GM21576 (cell line): ENCODE results near the gene DTNA.

Experiments
- ATAC-seq: cut with Tn5 transposase; IDR thresholded peaks from one replicate; pipeline ENCODE4 v1.9.1; 2021; ENCODE audit warnings: mild to moderate bottlenecking, moderate library complexity; ENCODE audit not compliant: unreplicated experiment

The DTNA gene

DNA sequence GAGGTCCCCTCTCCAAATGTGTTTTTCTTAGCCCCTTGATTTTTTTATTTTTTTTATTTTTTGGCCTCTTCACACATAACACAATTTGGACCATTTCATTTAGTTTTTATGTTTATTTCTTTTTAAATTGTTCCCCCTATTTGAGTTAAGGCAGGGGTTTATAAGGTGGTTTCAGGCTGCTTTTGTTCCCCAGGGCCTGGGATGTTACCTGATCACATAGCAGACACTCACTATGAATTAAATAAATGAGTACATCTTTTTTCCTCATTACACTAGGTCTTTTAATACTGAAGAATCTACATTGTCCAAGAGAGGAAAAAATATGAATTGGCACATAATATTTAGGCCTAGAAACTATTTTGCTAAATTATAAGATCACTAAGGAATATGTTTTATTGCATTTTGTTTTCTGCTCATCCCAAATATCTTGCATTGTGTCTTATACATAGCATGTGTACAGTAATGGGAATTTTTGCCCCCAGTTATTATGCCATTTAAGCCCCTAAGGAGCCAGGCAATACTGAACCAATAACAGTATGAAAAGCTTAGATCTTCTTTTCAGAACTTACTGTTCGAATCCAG lies 218.7 kb downstream of the DTNA start:
- ATAC-seq = no peak

DNA sequence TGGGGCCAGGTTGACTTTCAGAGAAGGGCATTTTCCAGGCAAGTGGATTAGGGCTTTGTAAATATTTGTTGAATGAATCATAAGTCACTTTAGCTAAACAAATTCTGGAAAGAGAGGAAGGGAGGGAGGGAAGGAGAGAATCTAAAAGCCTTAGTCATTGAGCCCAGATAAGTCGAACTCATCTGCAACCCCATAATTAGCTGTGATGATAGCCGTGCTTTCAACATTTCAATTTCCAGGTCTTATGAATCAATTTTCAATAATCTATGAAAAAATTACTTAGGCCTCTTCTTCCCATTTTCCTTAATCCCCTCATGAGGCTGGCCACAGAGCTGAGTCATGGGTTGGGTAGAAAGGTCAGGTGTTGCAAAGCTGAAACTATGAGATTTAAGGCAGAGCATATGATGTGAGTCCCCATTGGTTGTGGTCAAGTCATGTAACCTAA lies 219.3 kb downstream of the DTNA start:
- no peak for ATAC-seq

DNA sequence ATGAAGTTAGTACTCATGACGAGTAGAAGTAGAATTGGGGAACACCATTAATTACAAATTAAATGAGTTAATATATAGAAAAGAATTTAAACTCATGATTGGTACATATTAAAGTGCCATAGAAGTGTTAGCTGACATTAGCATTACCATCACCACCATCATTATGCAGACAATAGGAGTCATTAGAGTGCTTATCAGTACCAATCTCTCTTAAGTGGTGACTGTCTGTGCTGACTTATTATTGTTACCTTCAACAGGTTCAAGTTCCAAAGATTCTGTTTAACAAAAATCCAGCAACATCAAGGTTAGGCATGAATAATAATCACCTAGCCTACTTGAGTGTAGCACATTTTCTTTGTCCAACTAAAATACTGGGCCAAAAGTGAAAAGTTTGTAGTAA lies 222.3 kb downstream of the DTNA start:
- ATAC-seq = no peak

DNA sequence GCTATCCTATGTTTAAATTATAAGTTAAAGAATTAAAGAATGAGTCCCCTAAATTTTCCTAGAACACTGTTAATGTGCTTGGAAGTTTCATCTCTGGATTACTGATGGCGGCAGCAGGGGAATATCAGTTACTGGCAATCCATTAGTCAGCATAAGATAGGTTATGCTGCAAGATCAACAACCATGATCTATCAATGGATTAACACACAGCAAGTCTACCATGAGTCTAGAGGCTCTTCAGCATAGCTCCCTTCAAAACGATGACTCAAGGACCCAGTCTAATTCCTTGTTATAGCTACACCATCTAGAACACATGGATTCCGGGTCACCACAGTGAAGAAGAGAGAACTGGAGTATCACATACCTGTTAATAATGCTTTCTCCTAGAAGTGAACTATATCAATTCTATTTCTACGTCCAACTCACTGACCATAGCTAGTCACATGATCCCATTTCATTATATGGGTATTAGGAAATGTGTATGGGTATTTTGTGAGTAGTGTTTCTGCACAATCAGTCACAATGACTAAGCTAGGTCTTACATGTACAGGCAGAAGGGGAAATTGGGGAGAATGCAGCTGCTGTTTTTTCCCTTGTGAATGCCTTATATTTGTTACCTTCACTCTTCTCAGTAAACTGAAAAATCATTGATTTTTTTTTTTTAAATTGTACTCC lies 222.8 kb downstream of the DTNA start:
- ATAC-seq = no peak

DNA sequence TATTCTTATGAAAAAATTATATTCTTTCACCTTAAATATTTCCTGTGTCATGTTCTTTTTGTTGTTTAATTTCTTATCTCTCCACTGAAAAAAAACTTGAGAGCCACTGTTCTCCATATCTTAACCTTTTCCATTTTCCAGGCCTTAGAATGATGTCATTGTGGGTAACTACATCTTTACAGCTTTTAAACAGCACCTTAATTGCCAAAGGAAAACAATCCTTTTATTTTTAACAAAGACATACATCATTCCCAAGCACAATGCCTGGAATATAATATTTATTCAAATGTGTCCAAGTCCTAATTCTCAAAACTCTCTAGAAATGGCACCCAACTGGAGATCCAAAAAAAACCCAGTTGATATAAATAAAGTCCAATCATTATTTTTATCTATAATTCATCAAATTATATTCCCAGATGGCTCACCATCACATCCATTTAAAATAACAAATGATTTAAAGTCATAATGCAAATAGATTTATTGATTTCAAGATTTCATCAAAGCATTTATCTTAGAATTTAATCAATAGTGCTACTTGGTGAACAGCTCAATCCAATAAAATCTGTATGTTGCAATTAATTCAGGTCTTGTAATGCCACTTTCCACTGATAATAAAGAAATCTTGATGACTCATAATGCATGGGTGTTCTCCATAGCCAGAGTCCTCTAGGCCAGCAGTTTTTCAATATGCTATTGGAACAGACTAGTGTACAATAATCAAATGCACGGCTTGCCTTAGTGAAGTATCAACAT lies 224.0 kb downstream of the DTNA start:
- ATAC-seq = no peak

DNA sequence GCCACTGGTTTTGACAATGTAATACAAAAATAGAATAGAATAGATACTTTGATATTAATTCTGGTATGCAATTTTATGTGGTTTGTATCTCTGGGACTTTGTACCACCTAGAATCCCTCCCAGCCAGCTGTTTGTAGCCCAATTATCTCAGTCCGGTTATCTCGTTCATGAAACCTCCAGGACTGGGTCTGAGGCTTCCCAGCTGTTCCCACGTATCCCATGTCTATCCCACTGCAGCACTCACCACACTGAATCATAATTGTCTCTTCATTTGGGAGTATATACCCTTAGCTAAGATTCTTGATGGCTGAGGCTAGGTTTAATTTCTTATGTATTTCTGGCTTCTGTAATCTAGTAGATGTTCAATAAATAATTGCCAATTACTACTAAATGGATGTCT lies 226.7 kb downstream of the DTNA start:
- ATAC-seq = no peak

DNA sequence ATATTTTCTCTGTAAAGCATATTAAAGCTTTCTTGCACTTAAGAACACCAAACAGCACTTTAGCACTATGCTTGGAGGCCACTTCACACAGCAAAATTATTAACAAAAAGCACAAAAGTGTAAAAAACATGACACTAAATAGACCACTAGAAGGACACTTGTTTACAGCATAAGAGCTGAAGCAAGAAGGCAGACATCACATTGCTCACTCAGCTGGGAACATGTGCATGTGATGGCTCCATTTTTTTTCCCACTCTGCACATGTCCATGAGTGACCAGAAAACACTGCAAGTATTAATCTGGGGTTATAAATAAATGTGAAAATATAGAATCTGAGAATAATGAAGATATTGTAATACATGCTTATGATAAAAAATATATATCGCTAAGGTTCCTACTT lies 228.0 kb downstream of the DTNA start:
- no peak for ATAC-seq
